Measurements from ENCODE around the gene RNLS.

DNA sequence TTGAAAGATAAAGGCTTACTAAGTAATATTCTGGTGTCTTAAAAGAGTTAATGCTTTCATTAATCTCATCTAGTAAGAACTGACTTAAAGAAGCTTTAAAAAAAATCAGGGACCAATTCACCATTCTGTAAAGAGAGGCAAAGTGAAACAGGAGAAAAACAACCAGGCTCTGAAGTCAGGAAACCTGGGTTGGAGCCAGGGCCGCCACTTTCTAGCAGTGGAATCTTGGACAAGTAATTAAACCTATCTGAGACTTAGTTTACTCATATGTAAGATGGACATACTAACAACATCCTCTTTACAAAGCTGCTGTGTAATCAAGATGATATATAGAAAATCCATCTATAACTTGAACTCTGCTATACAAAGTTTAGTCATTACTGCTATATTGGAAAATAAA, 154.1 kb downstream of the RNLS start:
- TF ChIP-seq, protein P1, sequence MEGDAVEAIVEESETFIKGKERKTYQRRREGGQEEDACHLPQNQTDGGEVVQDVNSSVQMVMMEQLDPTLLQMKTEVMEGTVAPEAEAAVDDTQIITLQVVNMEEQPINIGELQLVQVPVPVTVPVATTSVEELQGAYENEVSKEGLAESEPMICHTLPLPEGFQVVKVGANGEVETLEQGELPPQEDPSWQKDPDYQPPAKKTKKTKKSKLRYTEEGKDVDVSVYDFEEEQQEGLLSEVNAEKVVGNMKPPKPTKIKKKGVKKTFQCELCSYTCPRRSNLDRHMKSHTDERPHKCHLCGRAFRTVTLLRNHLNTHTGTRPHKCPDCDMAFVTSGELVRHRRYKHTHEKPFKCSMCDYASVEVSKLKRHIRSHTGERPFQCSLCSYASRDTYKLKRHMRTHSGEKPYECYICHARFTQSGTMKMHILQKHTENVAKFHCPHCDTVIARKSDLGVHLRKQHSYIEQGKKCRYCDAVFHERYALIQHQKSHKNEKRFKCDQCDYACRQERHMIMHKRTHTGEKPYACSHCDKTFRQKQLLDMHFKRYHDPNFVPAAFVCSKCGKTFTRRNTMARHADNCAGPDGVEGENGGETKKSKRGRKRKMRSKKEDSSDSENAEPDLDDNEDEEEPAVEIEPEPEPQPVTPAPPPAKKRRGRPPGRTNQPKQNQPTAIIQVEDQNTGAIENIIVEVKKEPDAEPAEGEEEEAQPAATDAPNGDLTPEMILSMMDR (conservative IDR thresholded peaks at IDR 0.05; ENCODE audit: low read depth, low read length) = no peak
- TF ChIP-seq EZH2 (IDR thresholded peaks at IDR 0.05; ENCODE audit: borderline replicate concordance, low read depth, low read length, poor library complexity, severe bottlenecking) = no peak

Data from A673 (cell line).